ENCODE measurements around the gene TMEM178B.

DNA sequence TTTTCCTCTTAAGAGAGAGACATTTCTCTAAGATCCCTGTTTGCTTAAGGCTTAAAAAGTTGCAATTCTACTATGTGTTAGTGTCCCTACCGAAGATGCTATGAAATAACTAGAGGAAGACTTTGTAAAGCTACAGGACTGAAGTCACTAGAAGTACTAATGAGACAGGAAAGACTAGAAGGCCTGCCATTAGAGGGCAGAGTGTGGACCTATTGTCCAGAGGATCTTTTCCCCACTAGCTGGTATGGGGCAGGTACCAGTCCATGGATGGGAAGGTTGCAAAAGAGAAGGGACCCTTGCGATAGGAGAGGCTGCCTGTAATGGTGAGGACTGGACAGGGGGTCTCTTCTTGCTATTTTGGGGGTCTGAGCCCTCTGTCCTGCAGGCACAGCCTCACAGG, 178.1 kb downstream of the TMEM178B start:
- TF ChIP-seq YY1 (IDR thresholded peaks at IDR 0.05; ENCODE audit: insufficient read depth, insufficient read length) (no peak), ZNF274 (IDR thresholded peaks at IDR 0.05; ENCODE audit: low read depth, low read length) (no peak)

Measured in NT2/D1 (cell line).